AG20443 (cell line): Measurements from ENCODE around the gene ABCC6.
A peak's percentile ranks its signal among the peaks of the same experiment; 100 is the strongest.
"Not testable (repeated sequence)": the region's sequence is repeated elsewhere in the genome, so short reads cannot be mapped to it uniquely, and the experiment has no call there.

Experiments
- DNase-seq: peaks from one replicate; pipeline ENCODE4 v3.0.0; 2012; ENCODE audit warnings: low spot score, mixed read lengths

Gene ABCC6

GRCh38 chr16:16223662-16224241 lies 458 bp upstream of the ABCC6 start:
- not testable (repeated sequence) for DNase-seq

- DNase-seq, result not testable (repeated sequence)
Observed at GRCh38 chr16:16221382-16221781, 1.9 kb downstream of the ABCC6 start.

DNA sequence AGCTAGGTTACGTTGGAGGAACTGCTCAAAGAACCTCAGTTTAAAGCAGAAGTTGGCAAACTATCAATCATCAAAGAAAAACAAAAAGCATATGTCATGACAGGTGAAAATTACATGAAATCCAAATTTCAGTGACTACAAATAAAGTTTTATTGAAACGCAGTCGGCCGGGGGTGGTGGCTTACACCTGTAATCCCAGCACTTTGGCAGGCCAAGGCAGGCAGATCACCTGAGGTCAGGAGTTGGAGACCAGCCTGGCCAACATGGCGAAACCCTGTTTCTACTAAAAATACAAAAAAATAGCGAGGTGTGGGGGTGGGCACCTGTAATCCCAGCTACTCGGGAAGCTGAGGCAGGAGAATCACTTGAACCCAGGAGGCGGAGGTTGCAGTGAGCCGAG lies 2.8 kb downstream of the ABCC6 start:
- not testable (repeated sequence) for DNase-seq

DNA sequence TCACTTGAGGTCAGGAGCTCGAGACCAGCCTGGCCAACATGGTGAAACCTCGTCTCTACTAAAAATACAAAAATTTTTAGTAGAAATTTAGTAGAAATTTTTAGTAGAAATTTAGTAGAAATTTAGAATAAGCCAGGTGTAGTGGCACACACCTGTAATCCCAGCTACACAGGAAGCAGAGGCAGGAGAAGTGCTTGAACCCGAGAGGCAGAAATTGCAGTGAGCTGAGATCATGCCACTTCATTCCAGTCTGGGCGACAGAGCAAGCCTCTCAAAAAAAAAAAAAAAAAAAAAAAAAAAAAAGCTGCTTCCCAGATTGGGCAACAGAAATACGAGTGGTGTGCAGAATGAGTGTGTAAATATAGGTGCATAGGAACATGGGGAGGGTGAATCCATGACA lies 4.5 kb downstream of the ABCC6 start:
- DNase-seq, result not testable (repeated sequence)

DNA sequence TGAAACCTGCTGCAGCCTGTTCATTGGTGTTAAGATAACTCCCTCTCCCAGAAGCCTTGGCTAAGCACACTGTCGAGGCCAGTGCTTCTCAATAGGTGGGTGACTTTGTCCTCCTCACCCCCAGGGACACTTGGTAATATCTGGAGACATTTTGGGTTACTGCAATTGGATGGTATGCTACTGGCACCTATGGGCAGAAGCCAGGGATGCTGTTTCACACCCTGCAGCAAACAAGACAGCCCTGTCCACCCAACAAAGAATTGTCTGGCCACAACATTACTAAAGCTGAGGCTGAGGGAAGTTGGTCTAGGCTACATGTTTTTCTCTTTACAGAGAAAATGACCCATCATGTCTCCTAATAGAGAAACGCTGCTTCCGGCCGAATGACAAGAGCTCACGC lies 4.9 kb downstream of the ABCC6 start:
- DNase-seq, result not testable (repeated sequence)

DNA sequence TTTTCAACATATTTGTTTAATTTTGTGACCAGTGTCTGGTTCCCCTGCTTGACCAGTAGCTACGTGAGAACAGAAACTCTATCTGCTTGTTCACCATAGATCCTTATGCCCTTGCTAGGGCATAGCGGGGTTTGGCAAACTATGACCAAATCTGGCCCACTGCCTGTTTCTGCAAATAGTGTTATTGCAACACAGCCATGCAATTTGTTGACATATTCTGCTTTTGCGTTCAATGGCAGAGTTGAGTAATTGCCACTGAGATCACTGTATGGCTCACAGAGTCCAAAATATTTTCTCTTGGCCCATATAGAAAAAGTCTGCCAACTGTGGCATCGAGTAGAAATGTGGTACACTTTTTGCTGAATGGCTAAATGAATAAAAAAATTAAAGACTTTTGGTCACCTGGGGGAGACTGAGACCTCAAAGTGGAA lies 9.4 kb downstream of the ABCC6 start:
- DNase-seq, result not testable (repeated sequence)

GRCh38 chr16:16211404-16211803 lies 11.9 kb downstream of the ABCC6 start:
- DNase-seq, result not testable (repeated sequence)

DNA sequence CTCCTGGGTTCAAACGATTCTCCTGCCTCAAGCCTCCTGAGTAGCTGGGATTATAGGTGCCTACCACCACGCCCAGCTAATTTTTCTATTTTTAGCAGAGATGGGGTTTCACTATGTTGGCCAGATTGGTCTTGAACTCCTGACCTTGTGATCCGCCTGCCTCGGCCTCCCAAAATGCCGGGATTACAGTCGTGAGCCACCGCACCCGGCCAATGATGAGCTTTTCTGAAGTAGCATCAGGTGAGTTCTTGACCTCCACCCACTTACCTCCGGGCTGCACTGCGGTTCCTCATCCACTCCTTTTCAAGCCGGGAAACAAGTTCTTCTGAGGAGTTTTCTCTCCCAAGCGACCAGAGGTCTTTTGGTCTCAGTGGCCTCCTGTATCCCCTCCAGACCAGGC lies 14.8 kb downstream of the ABCC6 start:
- not testable (repeated sequence) for DNase-seq

GRCh38 chr16:16207787-16208334 lies 15.4 kb downstream of the ABCC6 start:
- not testable (repeated sequence) for DNase-seq

DNA sequence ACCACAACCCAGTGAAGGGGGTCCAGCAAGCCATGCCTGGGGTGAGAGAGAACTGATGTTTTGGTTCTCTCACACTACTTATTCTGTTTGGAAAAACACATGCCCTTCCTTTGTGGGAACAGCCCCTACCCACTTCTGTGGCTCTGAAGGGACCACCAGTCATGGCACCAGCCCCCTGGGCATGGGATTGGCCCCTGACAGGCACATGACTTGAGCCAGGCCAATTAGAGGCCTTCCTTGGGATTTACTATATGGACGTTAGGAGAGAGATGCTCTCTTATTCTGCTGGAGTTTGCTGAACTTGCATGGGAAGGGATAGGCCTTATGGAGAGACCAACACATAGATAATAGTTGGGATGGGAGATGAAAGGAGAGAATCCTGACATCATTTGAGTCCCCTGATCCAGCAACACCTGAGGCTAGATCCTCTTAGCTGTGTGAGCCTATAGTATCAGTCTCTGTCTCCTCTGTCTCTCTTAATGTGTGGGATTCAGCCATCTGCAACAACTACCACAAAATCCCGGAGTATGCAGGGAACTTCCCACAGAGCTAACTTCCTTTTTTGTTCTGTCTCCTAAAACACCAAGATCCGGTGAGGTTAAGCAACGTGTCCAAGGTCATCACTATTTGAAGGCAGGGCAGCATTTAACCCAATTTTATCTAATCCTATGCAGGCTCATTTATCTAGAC lies 16.1 kb downstream of the ABCC6 start:
- not testable (repeated sequence) for DNase-seq

GRCh38 chr16:16205864-16206263 lies 17.4 kb downstream of the ABCC6 start:
- not testable (repeated sequence) for DNase-seq

- not testable (repeated sequence) for DNase-seq
Observed at GRCh38 chr16:16204552-16204951, 18.7 kb downstream of the ABCC6 start.

DNA sequence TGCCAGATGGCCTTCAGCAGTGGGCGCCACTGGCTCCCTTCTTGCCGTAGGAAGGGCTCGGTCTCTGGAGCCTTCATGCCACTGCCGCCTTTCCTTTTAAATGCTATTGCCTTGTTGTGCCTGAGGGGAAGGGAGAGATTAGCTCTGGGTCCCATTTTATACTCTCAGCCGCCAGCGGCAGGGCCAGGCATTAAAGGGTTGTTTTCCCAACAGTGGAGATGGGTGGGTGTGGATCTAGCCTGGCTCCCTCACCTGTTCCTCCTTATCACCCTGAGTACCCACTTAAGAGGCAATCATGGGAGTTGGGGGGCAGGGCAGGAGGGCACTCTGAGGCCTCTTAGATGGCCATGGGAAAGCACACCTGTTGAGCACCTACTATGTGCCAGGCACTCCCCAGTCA lies 19.8 kb downstream of the ABCC6 start:
- not testable (repeated sequence) for DNase-seq

- not testable (repeated sequence) for DNase-seq
Observed at GRCh38 chr16:16202400-16203143, 20.7 kb downstream of the ABCC6 start.

DNA sequence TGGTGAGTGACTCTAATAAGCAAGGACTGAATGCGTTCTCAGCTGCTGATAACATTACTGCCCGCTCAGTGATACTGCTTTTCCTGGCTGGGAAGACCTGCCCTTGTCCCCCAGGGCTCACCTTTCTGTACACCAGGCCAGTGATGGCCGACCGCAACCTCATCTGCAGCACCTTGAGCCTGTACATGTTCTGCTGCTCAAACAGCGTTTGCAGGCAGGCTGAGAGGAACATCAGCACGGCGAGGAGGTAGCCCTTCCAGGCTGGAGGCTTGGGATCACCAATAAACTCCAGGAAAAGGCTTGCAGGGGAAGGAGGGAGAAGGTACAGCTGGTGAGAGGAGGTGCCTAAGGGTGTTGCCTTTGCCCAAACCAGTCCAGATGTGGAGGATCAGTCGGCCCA lies 21.4 kb downstream of the ABCC6 start:
- DNase-seq, result not testable (repeated sequence)

- DNase-seq, result not testable (repeated sequence)
Observed at GRCh38 chr16:16200391-16200790, 22.9 kb downstream of the ABCC6 start.

GRCh38 chr16:16199428-16199827 lies 23.9 kb downstream of the ABCC6 start:
- DNase-seq, result peak; percentile 39

GRCh38 chr16:16197966-16198365 lies 25.3 kb downstream of the ABCC6 start:
- DNase-seq, result no peak

DNA sequence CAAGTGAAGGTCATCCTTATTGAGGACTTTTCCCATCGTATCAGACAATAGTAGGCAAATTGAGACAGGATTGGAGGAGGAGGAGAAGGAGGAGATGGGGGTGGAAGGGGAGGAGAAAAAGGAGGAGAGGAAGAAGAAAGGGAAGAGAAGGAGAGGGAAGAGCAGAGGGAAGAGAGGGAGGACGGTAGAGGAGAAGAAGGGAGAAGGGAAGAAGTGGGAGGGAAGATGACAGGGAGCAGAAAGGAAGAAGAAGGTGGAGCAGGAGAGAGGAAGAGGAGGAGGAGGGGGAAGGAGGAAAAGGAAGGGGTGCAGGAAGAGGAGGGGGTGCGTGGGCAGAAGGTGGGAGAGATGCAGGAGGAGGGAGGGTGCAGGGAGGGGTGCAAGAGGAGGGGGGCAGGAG lies 26.0 kb downstream of the ABCC6 start:
- DNase-seq, result no peak

GRCh38 chr16:16196099-16196498 lies 27.2 kb downstream of the ABCC6 start:
- DNase-seq, result no peak

GRCh38 chr16:16191493-16192167 lies 31.7 kb downstream of the ABCC6 start:
- DNase-seq, result no peak

DNA sequence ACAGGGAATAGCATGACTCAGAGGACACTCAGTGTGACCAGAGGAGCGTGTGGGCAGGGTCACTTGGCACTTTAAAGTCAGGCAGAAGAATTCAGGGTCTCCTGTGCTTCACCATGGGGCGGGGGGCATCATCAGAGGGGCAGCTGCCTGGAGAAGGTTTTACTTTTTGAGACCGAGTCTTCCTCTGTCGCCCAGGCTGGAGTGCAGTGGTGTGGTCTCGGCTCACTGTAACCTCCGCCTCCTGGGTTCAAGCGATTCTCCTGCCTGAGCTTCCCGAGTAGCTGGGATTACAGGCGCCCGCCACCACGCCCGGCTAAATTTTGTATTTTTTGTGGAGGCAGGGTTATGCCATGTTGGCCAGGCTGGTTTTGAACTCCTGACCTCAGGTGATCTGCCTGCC lies 32.3 kb downstream of the ABCC6 start:
- not testable (repeated sequence) for DNase-seq
